HCT116 (cell line): ENCODE measurements around the gene POP4. TPM values are rescaled to one million over a fixed set of nuclear protein-coding genes. Genes with fewer than 3 reads are reported as not detected.

ENCODE experiments used
- ATAC-seq: fragments of 200-7000 bp; cut with Tn5 transposase; 2 replicates; pipeline ENCODE4 v1.9.1; 2020; ENCODE audit warnings: mild to moderate bottlenecking, moderate library complexity
- BruUV-seq: library from RNA; stranded (reverse); fragments of 400-500 nt; replicated peaks from 2 replicates; lab custom pipeline; 2021; lab: Mats Ljungman, UMichigan
- CTCF ChIA-PET: fragments of 300-600 bp; sonication (Branson Sonifier 250); formaldehyde crosslinking; loops from one replicate; lab custom pipeline; 2021; ENCODE audit warnings: antibody characterized with exemption; lab: Charles Lee
- POLR2A ChIA-PET: fragments of 300-600, 350-600 bp; sonication (Branson Sonifier 250); formaldehyde crosslinking; loops from one replicate; lab custom pipeline; 2021; ENCODE audit warnings: antibody characterized with exemption; lab: Charles Lee
- RAD21 ChIA-PET, 2 experiments: fragments of 300-600 bp; sonication (Branson Sonifier 250); formaldehyde crosslinking; loops; one replicate each; lab custom pipeline; 2023; ENCODE audit warnings: low total read pairs in 2 of 2; ENCODE audit not compliant: uncharacterized antibody in 2 of 2, unreplicated experiment in 2 of 2, low non-redundant PET in 1 of 2; lab: Charles Lee
- DNase-seq: peaks from one replicate; pipeline ENCODE4 v3.0.0-alpha.2; 2010; ENCODE audit warnings: low read depth, low spot score
- H2AFZ ChIP-seq: fragments of 200-600 bp; shearing (Covaris generic), sonication (generic); 2 replicates; pipeline ENCODE4 v1.6.1; 2017; ENCODE audit warnings: low read depth, mixed run types, mixed read lengths, antibody characterized with exemption, low read length; ENCODE audit not compliant: poor library complexity, severe bottlenecking
- H3K27ac ChIP-seq: 2 replicates; pipeline ENCODE4 v1.5.1; 2012; ENCODE audit warnings: low read depth, low read length
- H3K27me3 ChIP-seq: fragments of 200-600 bp; sonication (generic); 2 replicates; pipeline ENCODE4 v1.6.1; 2016; ENCODE audit warnings: mixed run types, low read length, mixed read lengths; ENCODE audit not compliant: insufficient read depth
- H3K36me3 ChIP-seq, 2 experiments: fragments of 200-500 bp in 1 of 2; fragments of 200-600 bp in 1 of 2; sonication (Bioruptor generic) in 1 of 2; sonication (generic) in 1 of 2; 2 replicates each; pipeline versions ENCODE4 v1.5.1 to v1.6.1; 2014 to 2016; ENCODE audit warnings: low read length in 2 of 2, inconsistent platforms in 1 of 2, mixed read lengths in 1 of 2, mixed run types in 1 of 2; ENCODE audit not compliant: insufficient read depth in 2 of 2, control insufficient read depth in 1 of 2
- H3K4me1 ChIP-seq, 2 experiments: fragments of 200-600 bp in 1 of 2; sonication (generic) in 1 of 2; 2 replicates each; pipeline versions ENCODE4 v1.5.1 to v1.6.1; 2012 to 2017; ENCODE audit warnings: low read length in 2 of 2, inconsistent platforms in 1 of 2, mild to moderate bottlenecking in 1 of 2, mixed read lengths in 1 of 2, mixed run types in 1 of 2, moderate library complexity in 1 of 2; ENCODE audit not compliant: insufficient read depth in 2 of 2, control insufficient read depth in 1 of 2
- H3K4me2 ChIP-seq: fragments of 200-600 bp; sonication (generic); 2 replicates; pipeline ENCODE4 v1.6.1; 2017; ENCODE audit warnings: mixed run types, low read length, mixed read lengths
- H3K4me3 ChIP-seq, 2 experiments: fragments of 200-600 bp in 1 of 2; sonication (generic) in 1 of 2; replicated peaks in 1 of 2; 2 replicates each; pipeline ENCODE4 v1.5.1; 2011 to 2016; ENCODE audit warnings: low read length in 2 of 2, control low read depth in 1 of 2, low read depth in 1 of 2, mild to moderate bottlenecking in 1 of 2, mixed read lengths in 1 of 2, mixed run types in 1 of 2
- H3K79me2 ChIP-seq: fragments of 200-600 bp; sonication (generic); 2 replicates; pipeline ENCODE4 v1.6.1; 2017; ENCODE audit warnings: mild to moderate bottlenecking, mixed run types, low read length, moderate library complexity, mixed read lengths; ENCODE audit not compliant: insufficient read depth
- H3K9ac ChIP-seq: fragments of 200-600 bp; sonication (generic); 2 replicates; pipeline ENCODE4 v1.6.1; 2016; ENCODE audit warnings: low read length, mixed read lengths
- H3K9me2 ChIP-seq: fragments of 200-600 bp; sonication (generic), shearing (Covaris generic); 2 replicates; pipeline ENCODE4 v1.6.1; 2017; ENCODE audit warnings: mixed run types, mild to moderate bottlenecking, moderate library complexity; ENCODE audit not compliant: insufficient read depth
- H3K9me3 ChIP-seq, 2 experiments: fragments of 200-500 bp in 1 of 2; fragments of 200-600 bp in 1 of 2; sonication (Bioruptor generic) in 1 of 2; sonication (generic) in 1 of 2; 2 replicates each; pipeline ENCODE4 v1.6.1; 2014 to 2017; ENCODE audit warnings: low read length in 2 of 2, mixed read lengths in 2 of 2, inconsistent platforms in 1 of 2, low read depth in 1 of 2, mild to moderate bottlenecking in 1 of 2, mixed run types in 1 of 2, moderate library complexity in 1 of 2; ENCODE audit not compliant: control insufficient read depth in 1 of 2, insufficient read depth in 1 of 2
- H4K20me1 ChIP-seq: fragments of 200-600 bp; sonication (generic), shearing (Covaris generic); 2 replicates; pipeline ENCODE4 v1.6.1; 2017; ENCODE audit warnings: mixed run types, mild to moderate bottlenecking, moderate library complexity; ENCODE audit not compliant: insufficient read depth
- CBX3 ChIP-seq: IDR thresholded peaks from 2 replicates; pipeline ENCODE4 v1.6.1; 2012; ENCODE audit warnings: low read depth
- CEBPB ChIP-seq: IDR thresholded peaks from 2 replicates; pipeline ENCODE4 v1.6.1; 2012; ENCODE audit warnings: low read depth
- ELF1 ChIP-seq: IDR thresholded peaks from 2 replicates; pipeline ENCODE4 v1.6.1; 2012; ENCODE audit warnings: low read depth, borderline replicate concordance
- EZH2 ChIP-seq: fragments of 200-600 bp; sonication (generic); IDR thresholded peaks from 2 replicates; pipeline ENCODE4 v1.6.1; 2017; ENCODE audit warnings: antibody characterized with exemption, mixed run types
- EZH2phosphoT487 ChIP-seq: fragments of 200-600 bp; IDR thresholded peaks from 2 replicates; pipeline ENCODE4 v1.6.1; 2018; ENCODE audit warnings: antibody characterized with exemption, borderline replicate concordance
- FOSL1 ChIP-seq: IDR thresholded peaks from 2 replicates; pipeline ENCODE4 v1.6.1; 2012; ENCODE audit warnings: low read depth
- SIN3A ChIP-seq: IDR thresholded peaks from 2 replicates; pipeline ENCODE4 v1.6.1; 2012; ENCODE audit warnings: low read depth
- TCF7L2 ChIP-seq: IDR thresholded peaks from 2 replicates; pipeline ENCODE4 v1.7.0; 2011; ENCODE audit warnings: borderline replicate concordance, inconsistent platforms; ENCODE audit not compliant: insufficient read depth, insufficient read length; ENCODE audit errors: extremely low read depth
- ZFX ChIP-seq: fragments of 450-650 bp; IDR thresholded peaks from 2 replicates; pipeline ENCODE4 v1.6.1; 2017
- ZNF274 ChIP-seq: fragments of 200-500 bp; sonication (Bioruptor generic); IDR thresholded peaks from 2 replicates; pipeline ENCODE4 v1.6.1; 2014; ENCODE audit warnings: mild to moderate bottlenecking, low read depth, low read length, inconsistent platforms
- intact Hi-C: fragments of 100-400 bp; cut with micrococcal nuclease; formaldehyde crosslinking; loops from 2 replicates; pipeline ENCODE4 v1.10.0; 2022
- total RNA-seq: library from RNA; stranded (reverse); gene quantifications from one replicate; pipeline ENCODE4 v1.2.1, GENCODE V29; 2021; ENCODE audit not compliant: unreplicated experiment
- TF ChIP-seq, protein P1 (sequence below): IDR thresholded peaks from 2 replicates; pipeline ENCODE4 v1.6.1; 2012; ENCODE audit warnings: low read depth
- TF ChIP-seq, protein P2 (sequence below): IDR thresholded peaks from 2 replicates; pipeline ENCODE4 v1.6.1; 2012

Gene POP4
- total RNA-seq, 1 experiment from 2014 or later: 61.2 TPM

DNA sequence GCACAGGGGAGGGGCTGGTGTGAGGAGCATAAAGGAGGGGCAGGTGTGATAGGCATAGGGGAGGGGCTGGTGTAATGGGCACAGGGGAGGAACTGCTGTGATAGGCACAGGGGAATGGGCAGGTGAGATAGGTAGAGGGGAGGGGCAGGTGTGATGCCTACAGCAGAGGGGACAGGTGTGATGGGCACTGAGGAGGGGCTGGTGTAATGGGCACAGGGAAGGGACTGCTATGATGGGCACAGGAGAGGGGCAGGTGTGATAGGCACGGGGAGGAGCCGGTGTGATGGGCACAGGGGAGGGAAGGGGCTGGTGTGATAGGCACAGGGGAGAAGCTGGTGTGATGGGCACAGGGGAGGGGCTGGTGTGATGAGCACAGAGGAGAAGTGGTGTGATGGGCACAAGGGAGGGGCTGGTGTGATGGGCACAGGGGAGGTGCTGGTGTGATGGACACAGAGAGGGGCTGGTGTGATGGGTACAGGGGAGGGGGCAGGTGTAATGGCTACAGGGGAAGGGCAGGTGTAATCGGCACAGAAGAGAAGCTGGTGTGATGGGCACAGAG is 39.5 kb upstream of the POP4 start:
- no peaks in the 10 kb centered on the region for H4K20me1 ChIP-seq
- no peak for TF ChIP-seq TCF7L2
- TF ChIP-seq FOSL1: no peak
- TF ChIP-seq, protein P1, sequence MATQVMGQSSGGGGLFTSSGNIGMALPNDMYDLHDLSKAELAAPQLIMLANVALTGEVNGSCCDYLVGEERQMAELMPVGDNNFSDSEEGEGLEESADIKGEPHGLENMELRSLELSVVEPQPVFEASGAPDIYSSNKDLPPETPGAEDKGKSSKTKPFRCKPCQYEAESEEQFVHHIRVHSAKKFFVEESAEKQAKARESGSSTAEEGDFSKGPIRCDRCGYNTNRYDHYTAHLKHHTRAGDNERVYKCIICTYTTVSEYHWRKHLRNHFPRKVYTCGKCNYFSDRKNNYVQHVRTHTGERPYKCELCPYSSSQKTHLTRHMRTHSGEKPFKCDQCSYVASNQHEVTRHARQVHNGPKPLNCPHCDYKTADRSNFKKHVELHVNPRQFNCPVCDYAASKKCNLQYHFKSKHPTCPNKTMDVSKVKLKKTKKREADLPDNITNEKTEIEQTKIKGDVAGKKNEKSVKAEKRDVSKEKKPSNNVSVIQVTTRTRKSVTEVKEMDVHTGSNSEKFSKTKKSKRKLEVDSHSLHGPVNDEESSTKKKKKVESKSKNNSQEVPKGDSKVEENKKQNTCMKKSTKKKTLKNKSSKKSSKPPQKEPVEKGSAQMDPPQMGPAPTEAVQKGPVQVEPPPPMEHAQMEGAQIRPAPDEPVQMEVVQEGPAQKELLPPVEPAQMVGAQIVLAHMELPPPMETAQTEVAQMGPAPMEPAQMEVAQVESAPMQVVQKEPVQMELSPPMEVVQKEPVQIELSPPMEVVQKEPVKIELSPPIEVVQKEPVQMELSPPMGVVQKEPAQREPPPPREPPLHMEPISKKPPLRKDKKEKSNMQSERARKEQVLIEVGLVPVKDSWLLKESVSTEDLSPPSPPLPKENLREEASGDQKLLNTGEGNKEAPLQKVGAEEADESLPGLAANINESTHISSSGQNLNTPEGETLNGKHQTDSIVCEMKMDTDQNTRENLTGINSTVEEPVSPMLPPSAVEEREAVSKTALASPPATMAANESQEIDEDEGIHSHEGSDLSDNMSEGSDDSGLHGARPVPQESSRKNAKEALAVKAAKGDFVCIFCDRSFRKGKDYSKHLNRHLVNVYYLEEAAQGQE: no peak
- TF ChIP-seq ZFX: no peak
- no peak overlapping the region for H3K4me2 ChIP-seq
- no peaks in the 10 kb centered on the region for H3K9me3 ChIP-seq
- intact Hi-C loops: no loop called here
- no peak overlapping the region for H2AFZ ChIP-seq
- no TSS peak for BruUV-seq
- H3K4me3 ChIP-seq: no peak overlapping the region
- ChIA-PET RAD21 (no interaction called here), POLR2A (no interaction called here), CTCF (no interaction called here)
- no peak overlapping the region for H3K27ac ChIP-seq
- H3K9me2 ChIP-seq: no peaks in the 10 kb centered on the region
- H3K36me3 ChIP-seq: no peaks in the 10 kb centered on the region
- no peak overlapping the region for H3K9ac ChIP-seq
- DNase-seq (no peak), ATAC-seq (no peak)
- H3K27me3 ChIP-seq: peaks cover 54% of the 10 kb centered on the region
- no peaks in the 10 kb centered on the region for H3K79me2 ChIP-seq
- H3K4me1 ChIP-seq: no peaks in the 10 kb centered on the region

DNA sequence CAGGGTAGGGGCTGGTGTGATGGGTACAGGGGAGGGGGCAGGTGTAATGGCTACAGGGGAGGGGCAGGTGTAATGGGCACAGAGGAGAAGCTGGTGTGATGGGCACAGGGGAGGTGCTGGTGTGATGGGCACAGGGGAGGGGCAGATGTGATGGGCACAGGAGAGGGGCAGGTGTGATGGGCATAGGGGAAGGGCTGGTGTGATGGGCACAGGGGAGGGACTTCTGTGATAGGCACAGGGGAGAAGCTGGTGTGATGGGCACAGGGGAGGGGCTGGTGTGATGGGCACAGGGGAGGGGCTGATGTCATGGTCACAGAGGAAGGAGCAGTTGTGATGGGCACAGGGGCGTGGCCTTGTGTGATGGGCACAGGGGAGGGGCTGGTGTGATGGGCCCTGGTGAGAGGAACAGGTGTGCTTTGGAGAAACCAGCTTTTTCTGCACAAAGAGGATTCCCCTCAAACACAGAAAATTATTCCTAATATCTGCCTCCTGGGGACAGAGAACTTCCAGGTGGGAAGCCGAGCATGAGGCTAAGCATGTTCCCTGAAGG is 38.6 kb upstream of the POP4 start:
- Histone ChIP-seq H2AFZ (no peak overlapping the region), H3K4me2 (no peak overlapping the region), H3K9me3 (no peaks in the 10 kb centered on the region), H3K9ac (no peak overlapping the region), H3K27me3 (peaks cover 58% of the 10 kb centered on the region), H3K36me3 (no peaks in the 10 kb centered on the region), H3K4me3 (no peak overlapping the region), H3K79me2 (no peaks in the 10 kb centered on the region), H3K27ac (no peak overlapping the region), H4K20me1 (no peaks in the 10 kb centered on the region), H3K4me1 (no peaks in the 10 kb centered on the region), H3K9me2 (no peaks in the 10 kb centered on the region)
- ATAC-seq: no peak
- RAD21 ChIA-PET: no interaction called here
- POLR2A ChIA-PET: no interaction called here
- intact Hi-C loops: no loop called here
- CTCF ChIA-PET: no interaction called here
- BruUV-seq: no TSS peak
- no peak for DNase-seq
- no peak for TF ChIP-seq SIN3A
- no peak for TF ChIP-seq ZNF274
- no peak for TF ChIP-seq ELF1
- TF ChIP-seq ZFX: no peak
- TF ChIP-seq CBX3: no peak
- no peak for TF ChIP-seq EZH2phosphoT487
- no peak for TF ChIP-seq EZH2
- TF ChIP-seq, protein P2, sequence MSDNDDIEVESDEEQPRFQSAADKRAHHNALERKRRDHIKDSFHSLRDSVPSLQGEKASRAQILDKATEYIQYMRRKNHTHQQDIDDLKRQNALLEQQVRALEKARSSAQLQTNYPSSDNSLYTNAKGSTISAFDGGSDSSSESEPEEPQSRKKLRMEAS: no peak
- TF ChIP-seq CEBPB: no peak
- TF ChIP-seq, protein P1: no peak
